ENCODE results near the gene NTF4.
A peak's percentile ranks its signal among the peaks of the same experiment; 100 is the strongest.

NTF4 gene

DNA sequence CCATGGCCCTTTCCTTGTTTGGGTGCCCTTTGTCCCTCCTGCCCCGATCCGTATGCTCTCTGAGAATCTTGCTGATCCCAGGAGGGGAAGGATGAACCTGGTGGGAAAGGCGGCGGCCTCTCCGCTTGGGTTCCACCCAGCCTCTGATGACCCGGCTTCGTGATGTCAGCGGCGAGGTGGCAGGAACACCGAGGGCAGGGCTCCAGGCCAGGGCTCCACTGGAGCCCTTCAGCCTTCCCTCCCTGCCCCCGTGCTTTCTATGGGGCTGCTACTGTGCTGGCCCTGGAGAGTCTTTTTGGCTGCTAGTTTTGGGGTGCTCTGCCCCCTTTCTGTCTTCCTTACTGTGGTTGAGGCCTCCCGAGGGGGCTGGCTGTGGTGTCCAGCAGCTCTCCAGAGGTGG lies 37.7 kb upstream of the NTF4 start:
- TF ChIP-seq, protein P1, sequence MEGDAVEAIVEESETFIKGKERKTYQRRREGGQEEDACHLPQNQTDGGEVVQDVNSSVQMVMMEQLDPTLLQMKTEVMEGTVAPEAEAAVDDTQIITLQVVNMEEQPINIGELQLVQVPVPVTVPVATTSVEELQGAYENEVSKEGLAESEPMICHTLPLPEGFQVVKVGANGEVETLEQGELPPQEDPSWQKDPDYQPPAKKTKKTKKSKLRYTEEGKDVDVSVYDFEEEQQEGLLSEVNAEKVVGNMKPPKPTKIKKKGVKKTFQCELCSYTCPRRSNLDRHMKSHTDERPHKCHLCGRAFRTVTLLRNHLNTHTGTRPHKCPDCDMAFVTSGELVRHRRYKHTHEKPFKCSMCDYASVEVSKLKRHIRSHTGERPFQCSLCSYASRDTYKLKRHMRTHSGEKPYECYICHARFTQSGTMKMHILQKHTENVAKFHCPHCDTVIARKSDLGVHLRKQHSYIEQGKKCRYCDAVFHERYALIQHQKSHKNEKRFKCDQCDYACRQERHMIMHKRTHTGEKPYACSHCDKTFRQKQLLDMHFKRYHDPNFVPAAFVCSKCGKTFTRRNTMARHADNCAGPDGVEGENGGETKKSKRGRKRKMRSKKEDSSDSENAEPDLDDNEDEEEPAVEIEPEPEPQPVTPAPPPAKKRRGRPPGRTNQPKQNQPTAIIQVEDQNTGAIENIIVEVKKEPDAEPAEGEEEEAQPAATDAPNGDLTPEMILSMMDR (IDR thresholded peaks at IDR 0.05): no peak
- Mint-ChIP-seq H3K4me3 (no peak overlapping the region), H3K27me3 (ENCODE audit: low read depth, poor library complexity) (peaks cover 5% of the 10 kb centered on the region), H3K27ac (peak overlapping the region; percentile 96), H3K4me1 (peaks cover 75% of the 10 kb centered on the region), H3K36me3 (ENCODE audit: low read depth) (peaks cover 58% of the 10 kb centered on the region), H3K9me3 (no peaks in the 10 kb centered on the region)
- no peak for DNase-seq

DNA sequence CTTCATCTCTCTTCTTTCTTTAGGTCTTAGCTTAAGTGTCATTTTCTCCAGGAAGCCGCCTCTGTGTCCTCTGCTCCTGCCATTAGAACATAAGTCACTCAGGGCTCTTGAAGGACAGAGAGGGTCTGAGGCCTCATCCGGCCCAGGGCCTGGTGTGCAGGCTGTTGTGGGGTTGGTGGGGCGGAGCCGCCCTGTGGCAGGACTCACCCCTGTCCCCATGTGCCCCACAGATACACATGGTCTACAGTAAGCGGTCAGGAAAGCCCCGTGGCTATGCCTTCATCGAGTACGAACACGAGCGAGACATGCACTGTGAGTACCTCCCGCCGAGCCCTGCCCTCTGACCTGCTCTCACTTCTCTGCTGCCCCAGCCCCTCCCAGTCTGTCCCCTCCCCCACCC lies 36.5 kb upstream of the NTF4 start:
- Mint-ChIP-seq H3K27ac (peak overlapping the region; percentile 95), H3K4me3 (peak overlapping the region; percentile 13), H3K9me3 (no peaks in the 10 kb centered on the region), H3K4me1 (peaks cover 65% of the 10 kb centered on the region), H3K27me3 (ENCODE audit: low read depth, poor library complexity) (peaks cover 5% of the 10 kb centered on the region), H3K36me3 (ENCODE audit: low read depth) (peaks cover 54% of the 10 kb centered on the region)
- TF ChIP-seq, protein P1 (IDR thresholded peaks at IDR 0.05): no peak
- no peak for DNase-seq

DNA sequence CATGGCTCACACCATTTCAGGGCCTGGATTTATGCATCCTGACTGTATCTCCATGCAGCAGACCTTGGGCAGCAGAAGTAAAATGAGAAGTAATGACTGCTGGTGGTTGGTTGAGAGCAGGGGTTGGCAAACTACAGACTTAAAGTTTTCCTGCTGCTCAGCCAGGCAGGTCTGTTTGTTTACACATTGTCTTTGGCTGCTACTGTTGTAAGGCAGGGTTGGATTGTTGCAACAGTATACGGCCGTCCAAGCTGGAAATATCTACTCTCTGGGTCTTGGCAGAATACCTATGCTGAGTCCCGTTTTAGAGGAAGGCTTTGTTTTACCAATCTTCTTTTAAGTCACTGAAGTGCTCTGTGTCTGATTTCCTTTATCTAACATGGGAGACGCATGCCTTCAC lies 34.2 kb upstream of the NTF4 start:
- Mint-ChIP-seq H3K27me3 (ENCODE audit: low read depth, poor library complexity) (peaks cover 5% of the 10 kb centered on the region), H3K4me1 (peaks cover 47% of the 10 kb centered on the region), H3K9me3 (no peaks in the 10 kb centered on the region), H3K4me3 (no peak overlapping the region), H3K27ac (no peak overlapping the region), H3K36me3 (ENCODE audit: low read depth) (peaks cover 60% of the 10 kb centered on the region)
- TF ChIP-seq, protein P1 (IDR thresholded peaks at IDR 0.05): no peak
- no peak for DNase-seq

DNA sequence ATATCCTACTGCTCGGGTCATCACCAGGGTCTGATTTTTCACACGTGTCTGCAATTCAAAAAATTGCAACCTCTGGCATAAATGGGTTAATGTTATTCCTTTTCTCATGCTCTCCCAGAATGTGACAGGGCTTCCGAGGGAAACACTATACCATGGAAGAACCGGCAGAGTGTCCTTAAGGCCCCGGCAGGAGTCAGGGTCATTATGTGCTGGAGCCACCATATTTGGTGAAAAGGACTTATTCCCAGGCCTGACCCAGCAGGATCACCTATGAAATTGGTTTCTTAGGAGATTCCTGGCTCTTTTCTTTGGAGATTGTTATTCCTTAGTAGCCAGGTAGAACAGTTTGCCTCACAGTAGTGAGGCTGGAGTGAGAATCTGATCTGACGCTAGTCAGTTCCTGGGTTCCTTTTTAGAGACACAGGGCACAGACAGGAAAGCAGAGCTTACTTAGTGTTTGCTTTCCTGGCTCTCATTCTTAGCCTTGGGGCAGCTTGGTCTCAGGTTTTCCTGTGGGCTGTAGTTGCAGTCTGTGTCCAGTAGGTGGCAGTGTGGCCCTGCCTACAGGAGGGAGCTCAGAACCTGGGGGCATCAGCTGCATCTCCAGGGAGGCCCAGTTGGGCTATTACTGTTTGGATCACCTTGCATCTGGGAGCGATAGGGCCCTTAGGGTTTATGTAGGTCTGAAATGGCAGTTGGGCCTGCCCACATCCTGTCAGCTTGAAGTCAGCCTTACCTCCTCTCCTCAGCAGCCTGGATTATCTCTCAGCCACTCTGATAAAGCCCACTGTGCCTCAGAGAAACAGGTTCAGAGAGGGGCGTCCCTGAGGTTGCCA lies 33.1 kb upstream of the NTF4 start:
- Mint-ChIP-seq H3K27me3 (ENCODE audit: low read depth, poor library complexity) (peaks cover 5% of the 10 kb centered on the region), H3K9me3 (no peaks in the 10 kb centered on the region), H3K4me3 (no peak overlapping the region), H3K4me1 (peaks cover 36% of the 10 kb centered on the region), H3K36me3 (ENCODE audit: low read depth) (peaks cover 65% of the 10 kb centered on the region), H3K27ac (peak overlapping the region; percentile 93)
- peak; percentile 81 for DNase-seq
- TF ChIP-seq, protein P1 (IDR thresholded peaks at IDR 0.05): peak; percentile 99

DNA sequence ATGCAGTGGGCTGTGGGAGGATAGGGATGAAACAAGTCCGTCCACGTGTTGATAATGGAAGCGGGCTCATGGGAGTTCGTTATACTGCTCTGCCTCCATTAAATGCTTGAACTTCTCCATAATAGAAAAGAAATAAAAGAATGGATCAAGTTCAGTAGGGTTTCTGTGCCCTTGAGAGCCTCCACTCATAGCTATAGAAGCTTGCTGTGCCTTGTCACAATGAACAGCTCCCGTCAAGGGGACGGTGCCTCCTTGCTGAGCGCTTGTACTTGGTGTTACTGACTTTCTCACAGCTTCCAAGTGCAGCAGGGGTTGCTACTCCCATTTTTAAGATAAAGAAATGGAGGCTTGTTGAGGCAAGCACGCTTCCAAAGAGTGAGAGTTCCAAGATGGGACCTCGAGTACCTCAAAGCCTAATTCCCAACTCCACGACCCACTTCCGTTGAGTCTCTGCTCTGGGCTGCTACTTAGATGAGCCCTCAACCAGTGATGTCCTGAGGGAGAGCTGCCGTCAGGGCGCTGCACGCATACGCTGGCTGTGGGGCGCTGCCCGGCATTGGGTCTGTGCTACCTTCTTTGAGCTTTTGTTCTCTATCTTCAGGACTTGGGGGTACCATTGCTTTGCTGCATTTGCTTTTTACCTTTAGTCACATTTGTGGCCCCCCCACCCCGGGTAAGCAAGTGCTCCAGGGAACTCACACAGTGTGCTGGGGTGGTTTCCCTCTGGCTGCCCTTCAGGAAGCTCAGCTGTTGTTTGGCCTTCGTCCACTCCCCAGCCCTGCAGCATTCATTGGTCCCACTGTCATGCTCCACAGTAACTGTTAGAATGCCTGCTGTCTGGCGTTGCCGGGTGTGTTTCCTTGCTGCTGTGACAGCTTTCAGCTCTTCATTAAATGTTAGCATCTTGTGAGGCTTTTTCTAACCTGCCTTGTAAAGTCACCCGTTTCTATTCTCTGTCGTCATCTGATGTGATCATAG lies 30.2 kb upstream of the NTF4 start:
- Mint-ChIP-seq H3K27me3 (ENCODE audit: low read depth, poor library complexity) (no peaks in the 10 kb centered on the region), H3K36me3 (ENCODE audit: low read depth) (peaks cover 79% of the 10 kb centered on the region), H3K4me1 (peaks cover 20% of the 10 kb centered on the region)

More for the DNA sequence above, 30.2 kb upstream of the NTF4 start:
- H3K4me3 Mint-ChIP-seq: no peak overlapping the region
- TF ChIP-seq, protein P1 (IDR thresholded peaks at IDR 0.05): no peak
- no peaks in the 10 kb centered on the region for H3K9me3 Mint-ChIP-seq
- peak overlapping the region; percentile 64 for H3K27ac Mint-ChIP-seq
- no peak for DNase-seq

Data from nephron progenitor cell (in vitro differentiated cells).